ENCODE measurements around the gene BDKRB1.

Gene BDKRB1

GRCh38 chr14:96233661-96234060, 22.3 kb upstream of the BDKRB1 start:
- no peak overlapping the region for H3K27ac ChIP-seq
- no peak for TF ChIP-seq ZFX (IDR thresholded peaks at IDR 0.05)
- no peak for TF ChIP-seq CTCF (conservative IDR thresholded peaks at IDR 0.05)

- no peak overlapping the region for H3K27ac ChIP-seq
- TF ChIP-seq CTCF (conservative IDR thresholded peaks at IDR 0.05): no peak
- no peak for TF ChIP-seq ZFX (IDR thresholded peaks at IDR 0.05)
Measured at GRCh38 chr14:96235426-96235825, 20.6 kb upstream of the BDKRB1 start.

GRCh38 chr14:96237641-96238040, 18.4 kb upstream of the BDKRB1 start:
- H3K27ac ChIP-seq: no peak overlapping the region
- no peak for TF ChIP-seq ZFX (IDR thresholded peaks at IDR 0.05)
- TF ChIP-seq CTCF (conservative IDR thresholded peaks at IDR 0.05): no peak

GRCh38 chr14:96238676-96239265, 17.2 kb upstream of the BDKRB1 start:
- TF ChIP-seq CTCF (conservative IDR thresholded peaks at IDR 0.05): no peak
- TF ChIP-seq ZFX (IDR thresholded peaks at IDR 0.05): no peak
- H3K27ac ChIP-seq: no peak overlapping the region

GRCh38 chr14:96239711-96240141, 16.3 kb upstream of the BDKRB1 start:
- TF ChIP-seq ZFX (IDR thresholded peaks at IDR 0.05) (no peak), CTCF (conservative IDR thresholded peaks at IDR 0.05) (no peak)
- no peak overlapping the region for H3K27ac ChIP-seq

GRCh38 chr14:96240641-96241040, 15.4 kb upstream of the BDKRB1 start:
- TF ChIP-seq ZFX (IDR thresholded peaks at IDR 0.05) (no peak), CTCF (conservative IDR thresholded peaks at IDR 0.05) (no peak)
- H3K27ac ChIP-seq: no peak overlapping the region

GRCh38 chr14:96242126-96242525, 13.9 kb upstream of the BDKRB1 start:
- TF ChIP-seq ZFX (IDR thresholded peaks at IDR 0.05): no peak
- TF ChIP-seq CTCF (conservative IDR thresholded peaks at IDR 0.05): no peak
- no peak overlapping the region for H3K27ac ChIP-seq
